HepG2 (cell line): ENCODE measurements around the gene HBA1. TPM values are rescaled to one million over a fixed set of nuclear protein-coding genes. Genes with fewer than 3 reads are reported as not detected.

Experiments used
- ARHGAP35 ChIP-seq: sonication (generic); formaldehyde crosslinking; IDR thresholded peaks from 2 replicates; pipeline ENCODE4 v1.9.0; 2022; ENCODE audit warnings: mild to moderate bottlenecking, inconsistent platforms, moderate library complexity, missing genetic modification reagents, borderline replicate concordance
- BORCS8-MEF2B ChIP-seq: sonication (generic); formaldehyde crosslinking; IDR thresholded peaks from 2 replicates; pipeline ENCODE4 v1.8.0; 2022; ENCODE audit warnings: mild to moderate bottlenecking, missing genetic modification reagents
- CC2D1A ChIP-seq: sonication (generic); formaldehyde crosslinking; IDR thresholded peaks from 2 replicates; pipeline ENCODE4 v1.8.1; 2023; ENCODE audit warnings: mild to moderate bottlenecking, missing genetic modification reagents
- HCFC1 ChIP-seq: fragments of 150-350 bp; IDR thresholded peaks from 2 replicates; pipeline ENCODE4 v1.6.1; 2014; ENCODE audit warnings: low read depth, low read length
- HNF4A ChIP-seq: sonication (generic); formaldehyde crosslinking; IDR thresholded peaks from 2 replicates; pipeline ENCODE4 v1.4.0; 2020; ENCODE audit warnings: missing genetic modification reagents
- HOXA5 ChIP-seq: sonication (generic); formaldehyde crosslinking; IDR thresholded peaks from 2 replicates; pipeline ENCODE4 v1.4.0; 2020; ENCODE audit warnings: missing genetic modification reagents
- KDM3A ChIP-seq: IDR thresholded peaks from 2 replicates; pipeline ENCODE4 v1.6.1; 2018; ENCODE audit warnings: low read depth, missing compliant biosample characterization
- NRL ChIP-seq: sonication (generic); formaldehyde crosslinking; IDR thresholded peaks from 2 replicates; pipeline ENCODE4 v1.5.0; 2020; ENCODE audit warnings: missing genetic modification reagents, mild to moderate bottlenecking, moderate library complexity, borderline replicate concordance
- SIX1 ChIP-seq: sonication (generic); formaldehyde crosslinking; IDR thresholded peaks from 2 replicates; pipeline ENCODE4 v1.4.0; 2020; ENCODE audit warnings: missing genetic modification reagents, borderline replicate concordance
- ZNF496 ChIP-seq: sonication (generic); formaldehyde crosslinking; IDR thresholded peaks from 2 replicates; pipeline ENCODE4 v1.8.1; 2023; ENCODE audit warnings: mild to moderate bottlenecking, moderate library complexity, missing genetic modification reagents; ENCODE audit not compliant: insufficient replicate concordance
- ZNF724P ChIP-seq: sonication (generic); formaldehyde crosslinking; IDR thresholded peaks from 2 replicates; pipeline ENCODE4 v1.8.0; 2022; ENCODE audit warnings: missing genetic modification reagents, borderline replicate concordance
- ZNF768 ChIP-seq: sonication (generic); formaldehyde crosslinking; IDR thresholded peaks from 2 replicates; pipeline ENCODE4 v1.4.0; 2020; ENCODE audit warnings: missing genetic modification reagents
- polyA plus RNA-seq, 8 experiments: library from polyadenylated mRNA; depleted of rRNA in 3 of 8; stranded (reverse) in 7 of 8; unstranded in 1 of 8; fragments of >200 nt; fragmentation: Illumina TruSeq in 4 of 8; extraction: Trizol in 4 of 8; gene quantifications; 2 replicates each; pipeline versions ENCODE4 v1.2.1 to v1.2.3, GENCODE V29; 2011 to 2016; ENCODE audit warnings: low read depth in 4 of 8, missing spikeins in 1 of 8, mixed read lengths in 1 of 8; ENCODE audit not compliant: insufficient read depth in 1 of 8
- total RNA-seq, 5 experiments: library from RNA; depleted of rRNA; stranded (reverse); fragments of >200 nt; fragmentation: Illumina TruSeq; extraction: Trizol; gene quantifications; 2 replicates each; pipeline ENCODE4 v1.2.3, GENCODE V29; 2016; ENCODE audit warnings: low read depth in 1 of 5
- TF ChIP-seq, protein P1 (sequence below): sonication (generic); formaldehyde crosslinking; IDR thresholded peaks from 2 replicates; pipeline ENCODE4 v1.5.0; 2020; ENCODE audit warnings: mild to moderate bottlenecking, missing genetic modification reagents
- TF ChIP-seq, protein P2 (sequence below): sonication (generic); formaldehyde crosslinking; IDR thresholded peaks from 2 replicates; pipeline ENCODE4 v1.4.0; 2020; ENCODE audit warnings: mild to moderate bottlenecking, missing genetic modification reagents
- TF ChIP-seq, protein P3 (sequence below): sonication (generic); formaldehyde crosslinking; IDR thresholded peaks from 2 replicates; pipeline ENCODE4 v1.4.0; 2020; ENCODE audit warnings: missing genetic modification reagents

Gene HBA1
- total and polyA plus RNA-seq, 2 of the 13 experiments (the other 11 are each of a cell fraction or from before 2014, with no cell fraction given), result 0.59 TPM; not detected in 1

DNA sequence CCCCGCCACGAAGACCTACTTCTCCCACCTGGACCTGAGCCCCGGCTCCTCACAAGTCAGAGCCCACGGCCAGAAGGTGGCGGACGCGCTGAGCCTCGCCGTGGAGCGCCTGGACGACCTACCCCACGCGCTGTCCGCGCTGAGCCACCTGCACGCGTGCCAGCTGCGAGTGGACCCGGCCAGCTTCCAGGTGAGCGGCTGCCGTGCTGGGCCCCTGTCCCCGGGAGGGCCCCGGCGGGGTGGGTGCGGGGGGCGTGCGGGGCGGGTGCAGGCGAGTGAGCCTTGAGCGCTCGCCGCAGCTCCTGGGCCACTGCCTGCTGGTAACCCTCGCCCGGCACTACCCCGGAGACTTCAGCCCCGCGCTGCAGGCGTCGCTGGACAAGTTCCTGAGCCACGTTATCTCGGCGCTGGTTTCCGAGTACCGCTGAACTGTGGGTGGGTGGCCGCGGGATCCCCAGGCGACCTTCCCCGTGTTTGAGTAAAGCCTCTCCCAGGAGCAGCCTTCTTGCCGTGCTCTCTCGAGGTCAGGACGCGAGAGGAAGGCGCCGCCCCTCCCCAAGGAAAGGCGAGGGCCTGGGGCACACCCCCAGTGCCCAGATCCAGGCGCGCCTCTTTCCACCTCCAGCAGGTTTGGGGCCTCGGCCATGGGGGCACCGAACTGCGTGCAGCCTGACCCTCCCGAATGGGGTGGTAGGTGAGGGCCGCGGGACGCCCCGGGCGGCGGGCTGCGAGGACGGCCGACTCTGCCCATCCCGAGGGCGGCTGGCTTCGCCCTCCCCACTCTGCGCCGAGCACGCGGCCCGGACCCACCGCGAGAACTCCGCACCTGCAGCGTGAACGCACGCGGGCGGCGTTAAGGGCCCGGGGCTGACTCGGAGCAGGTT, 4.4 kb downstream of the HBA1 start (continued):
- TF ChIP-seq ZNF496 (CRISPR knock-in tag) (peak; percentile 79), NRL (CRISPR knock-in tag) (peak; percentile 99), BORCS8-MEF2B (CRISPR knock-in tag) (peak; percentile 99), ZNF724P (CRISPR knock-in tag) (peak; percentile 99), HCFC1 (no peak; the same call in 1 of the 2 replicates), HNF4A (CRISPR knock-in tag) (no peak), KDM3A (CRISPR knock-in tag) (peak; percentile 90), ARHGAP35 (CRISPR knock-in tag) (peak; percentile 99), SIX1 (CRISPR knock-in tag) (no peak), ZNF768 (peak; percentile 81; the same call in 1 of the 2 replicates), CC2D1A (CRISPR knock-in tag) (no peak), HOXA5 (CRISPR knock-in tag) (peak; percentile 95)
- TF ChIP-seq, protein P1, sequence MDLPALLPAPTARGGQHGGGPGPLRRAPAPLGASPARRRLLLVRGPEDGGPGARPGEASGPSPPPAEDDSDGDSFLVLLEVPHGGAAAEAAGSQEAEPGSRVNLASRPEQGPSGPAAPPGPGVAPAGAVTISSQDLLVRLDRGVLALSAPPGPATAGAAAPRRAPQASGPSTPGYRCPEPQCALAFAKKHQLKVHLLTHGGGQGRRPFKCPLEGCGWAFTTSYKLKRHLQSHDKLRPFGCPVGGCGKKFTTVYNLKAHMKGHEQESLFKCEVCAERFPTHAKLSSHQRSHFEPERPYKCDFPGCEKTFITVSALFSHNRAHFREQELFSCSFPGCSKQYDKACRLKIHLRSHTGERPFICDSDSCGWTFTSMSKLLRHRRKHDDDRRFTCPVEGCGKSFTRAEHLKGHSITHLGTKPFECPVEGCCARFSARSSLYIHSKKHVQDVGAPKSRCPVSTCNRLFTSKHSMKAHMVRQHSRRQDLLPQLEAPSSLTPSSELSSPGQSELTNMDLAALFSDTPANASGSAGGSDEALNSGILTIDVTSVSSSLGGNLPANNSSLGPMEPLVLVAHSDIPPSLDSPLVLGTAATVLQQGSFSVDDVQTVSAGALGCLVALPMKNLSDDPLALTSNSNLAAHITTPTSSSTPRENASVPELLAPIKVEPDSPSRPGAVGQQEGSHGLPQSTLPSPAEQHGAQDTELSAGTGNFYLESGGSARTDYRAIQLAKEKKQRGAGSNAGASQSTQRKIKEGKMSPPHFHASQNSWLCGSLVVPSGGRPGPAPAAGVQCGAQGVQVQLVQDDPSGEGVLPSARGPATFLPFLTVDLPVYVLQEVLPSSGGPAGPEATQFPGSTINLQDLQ, result peak; percentile 96
- TF ChIP-seq, protein P2, sequence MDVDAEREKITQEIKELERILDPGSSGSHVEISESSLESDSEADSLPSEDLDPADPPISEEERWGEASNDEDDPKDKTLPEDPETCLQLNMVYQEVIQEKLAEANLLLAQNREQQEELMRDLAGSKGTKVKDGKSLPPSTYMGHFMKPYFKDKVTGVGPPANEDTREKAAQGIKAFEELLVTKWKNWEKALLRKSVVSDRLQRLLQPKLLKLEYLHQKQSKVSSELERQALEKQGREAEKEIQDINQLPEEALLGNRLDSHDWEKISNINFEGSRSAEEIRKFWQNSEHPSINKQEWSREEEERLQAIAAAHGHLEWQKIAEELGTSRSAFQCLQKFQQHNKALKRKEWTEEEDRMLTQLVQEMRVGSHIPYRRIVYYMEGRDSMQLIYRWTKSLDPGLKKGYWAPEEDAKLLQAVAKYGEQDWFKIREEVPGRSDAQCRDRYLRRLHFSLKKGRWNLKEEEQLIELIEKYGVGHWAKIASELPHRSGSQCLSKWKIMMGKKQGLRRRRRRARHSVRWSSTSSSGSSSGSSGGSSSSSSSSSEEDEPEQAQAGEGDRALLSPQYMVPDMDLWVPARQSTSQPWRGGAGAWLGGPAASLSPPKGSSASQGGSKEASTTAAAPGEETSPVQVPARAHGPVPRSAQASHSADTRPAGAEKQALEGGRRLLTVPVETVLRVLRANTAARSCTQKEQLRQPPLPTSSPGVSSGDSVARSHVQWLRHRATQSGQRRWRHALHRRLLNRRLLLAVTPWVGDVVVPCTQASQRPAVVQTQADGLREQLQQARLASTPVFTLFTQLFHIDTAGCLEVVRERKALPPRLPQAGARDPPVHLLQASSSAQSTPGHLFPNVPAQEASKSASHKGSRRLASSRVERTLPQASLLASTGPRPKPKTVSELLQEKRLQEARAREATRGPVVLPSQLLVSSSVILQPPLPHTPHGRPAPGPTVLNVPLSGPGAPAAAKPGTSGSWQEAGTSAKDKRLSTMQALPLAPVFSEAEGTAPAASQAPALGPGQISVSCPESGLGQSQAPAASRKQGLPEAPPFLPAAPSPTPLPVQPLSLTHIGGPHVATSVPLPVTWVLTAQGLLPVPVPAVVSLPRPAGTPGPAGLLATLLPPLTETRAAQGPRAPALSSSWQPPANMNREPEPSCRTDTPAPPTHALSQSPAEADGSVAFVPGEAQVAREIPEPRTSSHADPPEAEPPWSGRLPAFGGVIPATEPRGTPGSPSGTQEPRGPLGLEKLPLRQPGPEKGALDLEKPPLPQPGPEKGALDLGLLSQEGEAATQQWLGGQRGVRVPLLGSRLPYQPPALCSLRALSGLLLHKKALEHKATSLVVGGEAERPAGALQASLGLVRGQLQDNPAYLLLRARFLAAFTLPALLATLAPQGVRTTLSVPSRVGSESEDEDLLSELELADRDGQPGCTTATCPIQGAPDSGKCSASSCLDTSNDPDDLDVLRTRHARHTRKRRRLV (CRISPR knock-in tag), result no peak
- TF ChIP-seq, protein P3, sequence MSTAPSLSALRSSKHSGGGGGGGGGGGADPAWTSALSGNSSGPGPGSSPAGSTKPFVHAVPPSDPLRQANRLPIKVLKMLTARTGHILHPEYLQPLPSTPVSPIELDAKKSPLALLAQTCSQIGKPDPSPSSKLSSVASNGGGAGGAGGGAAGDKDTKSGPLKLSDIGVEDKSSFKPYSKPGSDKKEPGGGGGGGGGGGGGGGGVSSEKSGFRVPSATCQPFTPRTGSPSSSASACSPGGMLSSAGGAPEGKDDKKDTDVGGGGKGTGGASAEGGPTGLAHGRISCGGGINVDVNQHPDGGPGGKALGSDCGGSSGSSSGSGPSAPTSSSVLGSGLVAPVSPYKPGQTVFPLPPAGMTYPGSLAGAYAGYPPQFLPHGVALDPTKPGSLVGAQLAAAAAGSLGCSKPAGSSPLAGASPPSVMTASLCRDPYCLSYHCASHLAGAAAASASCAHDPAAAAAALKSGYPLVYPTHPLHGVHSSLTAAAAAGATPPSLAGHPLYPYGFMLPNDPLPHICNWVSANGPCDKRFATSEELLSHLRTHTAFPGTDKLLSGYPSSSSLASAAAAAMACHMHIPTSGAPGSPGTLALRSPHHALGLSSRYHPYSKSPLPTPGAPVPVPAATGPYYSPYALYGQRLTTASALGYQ (CRISPR knock-in tag), result peak; percentile 81
